ENCODE data around the gene SND1. TPM values are rescaled to one million over a fixed set of nuclear protein-coding genes. Genes with fewer than 3 reads are reported as not detected.
A peak's percentile ranks its signal among the peaks of the same experiment; 100 is the strongest.

The SND1 gene
- total RNA-seq, 1 donor from 2014 or later, result 232 TPM

- DNase-seq (ENCODE audit: low read depth) (peak; percentile 20), FAIRE-seq (no peak)
- Histone ChIP-seq H3K4me3 (ENCODE audit: low read depth, low read length) (no peak overlapping the region), H3K36me3 (ENCODE audit: control insufficient read depth, insufficient read depth, low read length) (peaks cover 2% of the 10 kb centered on the region), H3K27me3 (ENCODE audit: control insufficient read depth, insufficient read depth, low read length) (no peaks in the 10 kb centered on the region)
- no peak for TF ChIP-seq CTCF (IDR thresholded peaks at IDR 0.05; ENCODE audit: insufficient read depth, low read length, severe bottlenecking)
Observed at GRCh38 chr7:127782654-127783559, 130.9 kb downstream of the SND1 start.

- DNase-seq (ENCODE audit: low read depth), result peak; percentile 23
- no peak for TF ChIP-seq CTCF (IDR thresholded peaks at IDR 0.05; ENCODE audit: insufficient read depth, low read length, severe bottlenecking)
- no peak for FAIRE-seq
- Histone ChIP-seq H3K36me3 (ENCODE audit: control insufficient read depth, insufficient read depth, low read length) (peaks cover 2% of the 10 kb centered on the region), H3K27me3 (ENCODE audit: control insufficient read depth, insufficient read depth, low read length) (no peaks in the 10 kb centered on the region), H3K4me3 (ENCODE audit: low read depth, low read length) (no peak overlapping the region)
Observed at GRCh38 chr7:127786184-127786583, 134.2 kb downstream of the SND1 start.

GRCh38 chr7:127789031-127789430 is 137.0 kb downstream of the SND1 start:
- peaks cover 2% of the 10 kb centered on the region for H3K36me3 ChIP-seq (ENCODE audit: control insufficient read depth, insufficient read depth, low read length)
- no peak for DNase-seq (ENCODE audit: low read depth)
- H3K4me3 ChIP-seq (ENCODE audit: low read depth, low read length), result no peak overlapping the region
- no peak for FAIRE-seq
- H3K27me3 ChIP-seq (ENCODE audit: control insufficient read depth, insufficient read depth, low read length), result no peaks in the 10 kb centered on the region
- no peak for TF ChIP-seq CTCF (IDR thresholded peaks at IDR 0.05; ENCODE audit: insufficient read depth, low read length, severe bottlenecking)

GRCh38 chr7:127791446-127792189 is 139.6 kb downstream of the SND1 start:
- no peak for TF ChIP-seq CTCF (IDR thresholded peaks at IDR 0.05; ENCODE audit: insufficient read depth, low read length, severe bottlenecking)
- no peaks in the 10 kb centered on the region for H3K36me3 ChIP-seq (ENCODE audit: control insufficient read depth, insufficient read depth, low read length)
- no peak overlapping the region for H3K4me3 ChIP-seq (ENCODE audit: low read depth, low read length)
- DNase-seq (ENCODE audit: low read depth) (peak; percentile 59), FAIRE-seq (no peak)
- H3K27me3 ChIP-seq (ENCODE audit: control insufficient read depth, insufficient read depth, low read length), result no peaks in the 10 kb centered on the region

- H3K27me3 ChIP-seq (ENCODE audit: control insufficient read depth, insufficient read depth, low read length), result no peaks in the 10 kb centered on the region
- peak; percentile 23 for DNase-seq (ENCODE audit: low read depth)
- FAIRE-seq, result peak; percentile 50
- TF ChIP-seq CTCF (IDR thresholded peaks at IDR 0.05; ENCODE audit: insufficient read depth, low read length, severe bottlenecking), result peak; percentile 77
- H3K4me3 ChIP-seq (ENCODE audit: low read depth, low read length), result no peak overlapping the region
- H3K36me3 ChIP-seq (ENCODE audit: control insufficient read depth, insufficient read depth, low read length), result no peaks in the 10 kb centered on the region
Observed at GRCh38 chr7:127792528-127793342, 140.7 kb downstream of the SND1 start.

Data from bronchial epithelial cell (primary cell).